HG02610 (cell line): ENCODE results near the gene RB1.
"Not testable (repeated sequence)": the region's sequence is repeated elsewhere in the genome, so short reads cannot be mapped to it uniquely, and the experiment has no call there.

ENCODE experiments used
- ATAC-seq: cut with Tn5 transposase; IDR thresholded peaks from one replicate; pipeline ENCODE4 v1.9.1; 2021; ENCODE audit warnings: mild to moderate bottlenecking, moderate library complexity; ENCODE audit not compliant: unreplicated experiment

The RB1 gene

GRCh38 chr13:48404952-48405351, 101.4 kb downstream of the RB1 start:
- no peak for ATAC-seq

- no peak for ATAC-seq
Observed at GRCh38 chr13:48405875-48406274, 102.3 kb downstream of the RB1 start.

GRCh38 chr13:48410199-48410598, 106.6 kb downstream of the RB1 start:
- no peak for ATAC-seq

GRCh38 chr13:48411147-48411794, 107.7 kb downstream of the RB1 start:
- ATAC-seq: no peak

GRCh38 chr13:48411841-48412531, 108.4 kb downstream of the RB1 start:
- no peak for ATAC-seq

- no peak for ATAC-seq
Observed at GRCh38 chr13:48412881-48413351, 109.4 kb downstream of the RB1 start, which contains the start of gene LPAR6. LPAR6 (minus strand) TSS chr13:48413113; CDS start chr13:48412423, 690 bp downstream.

- ATAC-seq: no peak
Observed at GRCh38 chr13:48414501-48414900, 111.0 kb downstream of the RB1 start.

- no peak for ATAC-seq
Observed at GRCh38 chr13:48415516-48415915, 112.0 kb downstream of the RB1 start.

GRCh38 chr13:48422003-48422402, 118.5 kb downstream of the RB1 start:
- ATAC-seq: not testable (repeated sequence)

- ATAC-seq: no peak
Observed at GRCh38 chr13:48424212-48424611, 120.7 kb downstream of the RB1 start.

- no peak for ATAC-seq
Observed at GRCh38 chr13:48426052-48426451, 122.5 kb downstream of the RB1 start.

- not testable (repeated sequence) for ATAC-seq
Observed at GRCh38 chr13:48426755-48427298, 123.3 kb downstream of the RB1 start.

- ATAC-seq: no peak
Observed at GRCh38 chr13:48429036-48429435, 125.5 kb downstream of the RB1 start.

- peak; percentile 77 for ATAC-seq
Observed at GRCh38 chr13:48429886-48430285, 126.3 kb downstream of the RB1 start.

GRCh38 chr13:48431431-48431830, 127.9 kb downstream of the RB1 start:
- ATAC-seq: no peak

GRCh38 chr13:48431987-48432615, 128.6 kb downstream of the RB1 start:
- ATAC-seq: peak; percentile 70

GRCh38 chr13:48434200-48434599, 130.6 kb downstream of the RB1 start:
- ATAC-seq: no peak

GRCh38 chr13:48436661-48437288, 133.2 kb downstream of the RB1 start:
- ATAC-seq: no peak

- no peak for ATAC-seq
Observed at GRCh38 chr13:48437371-48437770, 133.8 kb downstream of the RB1 start.

- no peak for ATAC-seq
Observed at GRCh38 chr13:48443442-48444208, 140.1 kb downstream of the RB1 start.
